Nephron progenitor cell (in vitro differentiated cells): ENCODE data around the gene ZEB1.
"Not testable (repeated sequence)": the region's sequence is repeated elsewhere in the genome, so short reads cannot be mapped to it uniquely, and the experiment has no call there.

Experiments used
- DNase-seq: peaks from one replicate; pipeline ENCODE4 v3.0.0; 2021
- H3K27ac Mint-ChIP-seq: 2 replicates; pipeline ENCODE4 v1.8.0; 2021; ENCODE audit warnings: mild to moderate bottlenecking, moderate library complexity, mixed read lengths
- H3K27me3 Mint-ChIP-seq: 2 replicates; pipeline ENCODE4 v1.8.0; 2021; ENCODE audit warnings: mild to moderate bottlenecking, low read depth, mixed read lengths; ENCODE audit not compliant: poor library complexity
- H3K36me3 Mint-ChIP-seq: 2 replicates; pipeline ENCODE4 v1.8.0; 2021; ENCODE audit warnings: low read depth, mixed read lengths
- H3K4me1 Mint-ChIP-seq: 2 replicates; pipeline ENCODE4 v1.8.0; 2021; ENCODE audit warnings: mixed read lengths
- H3K4me3 Mint-ChIP-seq: 2 replicates; pipeline ENCODE4 v1.8.0; 2021; ENCODE audit warnings: mild to moderate bottlenecking, moderate library complexity, mixed read lengths
- H3K9me3 Mint-ChIP-seq: 2 replicates; pipeline ENCODE4 v1.8.0; 2021; ENCODE audit warnings: mild to moderate bottlenecking, moderate library complexity, mixed read lengths
- CTCF ChIP-seq: fragments of 200-600 bp; sonication (generic); IDR thresholded peaks from 2 replicates; pipeline ENCODE4 v1.5.0; 2021; ENCODE audit warnings: antibody characterized with exemption

Gene ZEB1

GRCh38 chr10:31401287-31401686 is 82.3 kb downstream of the ZEB1 start:
- H3K27ac Mint-ChIP-seq = no peak overlapping the region
- no peak for DNase-seq
- H3K27me3 Mint-ChIP-seq = peaks cover 4% of the 10 kb centered on the region
- no peak overlapping the region for H3K4me3 Mint-ChIP-seq
- H3K36me3 Mint-ChIP-seq = no peaks in the 10 kb centered on the region
- no peak for TF ChIP-seq CTCF
- peaks cover 3% of the 10 kb centered on the region for H3K9me3 Mint-ChIP-seq
- peaks cover 5% of the 10 kb centered on the region for H3K4me1 Mint-ChIP-seq

- TF ChIP-seq CTCF = no peak
- H3K27me3 Mint-ChIP-seq = peaks cover 4% of the 10 kb centered on the region
- H3K4me1 Mint-ChIP-seq = peaks cover 5% of the 10 kb centered on the region
- H3K4me3 Mint-ChIP-seq = no peak overlapping the region
- no peak for DNase-seq
- peaks cover 12% of the 10 kb centered on the region for H3K9me3 Mint-ChIP-seq
- H3K36me3 Mint-ChIP-seq = peaks cover 10% of the 10 kb centered on the region
- H3K27ac Mint-ChIP-seq = no peak overlapping the region
These were observed 85.6 kb downstream of the ZEB1 start for GRCh38 chr10:31404640-31405039.

- peaks cover 22% of the 10 kb centered on the region for H3K36me3 Mint-ChIP-seq
- not testable (repeated sequence) for DNase-seq, H3K4me1 Mint-ChIP-seq, H3K4me3 Mint-ChIP-seq, H3K27ac Mint-ChIP-seq, H3K27me3 Mint-ChIP-seq
- peaks cover 24% of the 10 kb centered on the region for H3K9me3 Mint-ChIP-seq
These were observed 86.8 kb downstream of the ZEB1 start for GRCh38 chr10:31405829-31406228.

GRCh38 chr10:31412397-31412796 is 93.4 kb downstream of the ZEB1 start:
- not testable (repeated sequence) for H3K4me3 Mint-ChIP-seq, DNase-seq, H3K27me3 Mint-ChIP-seq, H3K4me1 Mint-ChIP-seq, H3K27ac Mint-ChIP-seq
- H3K36me3 Mint-ChIP-seq = peaks cover 25% of the 10 kb centered on the region
- peaks cover 25% of the 10 kb centered on the region for H3K9me3 Mint-ChIP-seq

GRCh38 chr10:31413325-31413724 is 94.3 kb downstream of the ZEB1 start:
- H3K9me3 Mint-ChIP-seq = peaks cover 25% of the 10 kb centered on the region
- H3K27ac Mint-ChIP-seq = no peak overlapping the region
- no peaks in the 10 kb centered on the region for H3K27me3 Mint-ChIP-seq

GRCh38 chr10:31418481-31418880 is 99.5 kb downstream of the ZEB1 start:
- Mint-ChIP-seq H3K27me3 (no peaks in the 10 kb centered on the region), H3K4me3 (no peak overlapping the region), H3K27ac (no peak overlapping the region), H3K36me3 (peaks cover 4% of the 10 kb centered on the region), H3K9me3 (no peaks in the 10 kb centered on the region), H3K4me1 (no peaks in the 10 kb centered on the region)
- TF ChIP-seq CTCF = no peak
- no peak for DNase-seq

More at GRCh38 chr10:31413325-31413724, 94.3 kb downstream of the ZEB1 start:
- Mint-ChIP-seq H3K4me1 (no peaks in the 10 kb centered on the region), H3K4me3 (no peak overlapping the region), H3K36me3 (peaks cover 25% of the 10 kb centered on the region)
- TF ChIP-seq CTCF = no peak
- no peak for DNase-seq

GRCh38 chr10:31419394-31420063 is 100.5 kb downstream of the ZEB1 start:
- Mint-ChIP-seq H3K4me1 (no peaks in the 10 kb centered on the region), H3K36me3 (peaks cover 4% of the 10 kb centered on the region), H3K4me3 (no peak overlapping the region), H3K9me3 (no peaks in the 10 kb centered on the region), H3K27me3 (no peaks in the 10 kb centered on the region), H3K27ac (no peak overlapping the region)
- no peak for TF ChIP-seq CTCF
- DNase-seq = no peak
